ENCODE measurements around the gene NEK6.
A peak's percentile ranks its signal among the peaks of the same experiment; 100 is the strongest.

NEK6 gene

DNA sequence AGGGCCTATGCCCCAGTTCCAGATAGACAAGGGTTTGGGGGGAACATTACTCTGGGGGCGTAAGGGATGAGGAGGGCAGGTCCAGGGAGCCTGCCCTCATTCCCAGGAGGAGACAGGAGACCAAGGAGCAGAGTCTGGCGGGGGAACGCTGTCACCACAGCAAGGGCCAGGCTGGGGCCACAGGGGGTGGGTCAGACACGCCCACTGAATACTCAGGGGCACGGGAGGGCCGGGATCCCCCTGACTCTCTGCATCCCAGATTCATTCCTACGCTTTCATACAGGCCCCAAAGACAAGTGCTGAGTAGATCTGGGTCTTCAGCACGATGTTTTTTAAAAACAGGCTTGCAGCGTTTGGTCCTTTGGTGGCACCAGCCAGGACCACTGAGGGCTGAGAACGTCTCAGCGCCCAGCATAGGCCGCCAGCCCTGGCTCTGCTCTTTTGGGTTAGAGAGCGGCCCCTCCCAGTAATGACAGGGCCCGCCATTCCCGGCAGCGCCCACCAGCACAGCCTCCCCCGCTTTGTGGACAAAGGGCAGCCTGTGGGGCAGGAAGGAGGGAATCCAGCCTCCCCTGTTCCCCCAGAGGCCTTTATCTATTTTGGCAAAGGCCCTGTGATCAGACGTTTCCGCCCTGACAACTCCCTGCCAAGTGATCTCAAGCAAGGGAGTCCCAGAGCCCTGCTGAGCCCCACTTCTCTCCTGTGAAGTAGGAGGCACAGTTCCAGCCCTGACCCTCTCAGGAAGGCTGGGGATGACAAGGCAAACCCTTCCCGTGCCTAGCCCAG, 24.9 kb downstream of the NEK6 start:
- no peak for DNase-seq

DNA sequence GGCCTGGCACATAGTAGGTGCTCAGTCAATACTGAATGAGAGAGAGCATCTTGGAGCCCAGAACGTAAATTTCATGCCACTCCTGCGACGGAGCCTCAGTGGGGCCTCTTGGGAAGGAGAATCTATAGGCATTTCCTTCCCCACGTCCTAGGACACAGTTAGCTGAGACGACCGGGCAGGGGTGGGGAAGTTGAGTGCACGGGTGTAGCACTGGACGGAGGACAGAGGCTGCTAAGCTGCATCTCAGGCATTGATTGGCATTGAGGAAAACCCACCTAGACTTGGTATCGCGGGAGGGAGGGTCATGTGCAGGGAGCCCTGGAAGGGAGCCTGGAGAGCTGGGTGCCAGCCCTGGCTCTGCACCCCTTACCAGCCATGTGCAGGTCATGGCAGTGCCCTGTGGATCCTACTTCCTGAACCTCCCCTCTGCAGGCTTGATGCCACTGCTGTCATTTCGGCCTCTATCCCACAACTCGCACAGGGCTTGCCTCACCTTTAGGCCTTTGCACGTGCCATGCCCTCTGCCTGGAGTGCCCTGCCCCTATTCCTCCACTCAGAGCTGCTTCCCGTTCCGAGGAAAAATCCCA, 25.6 kb downstream of the NEK6 start:
- DNase-seq, result no peak

DNA sequence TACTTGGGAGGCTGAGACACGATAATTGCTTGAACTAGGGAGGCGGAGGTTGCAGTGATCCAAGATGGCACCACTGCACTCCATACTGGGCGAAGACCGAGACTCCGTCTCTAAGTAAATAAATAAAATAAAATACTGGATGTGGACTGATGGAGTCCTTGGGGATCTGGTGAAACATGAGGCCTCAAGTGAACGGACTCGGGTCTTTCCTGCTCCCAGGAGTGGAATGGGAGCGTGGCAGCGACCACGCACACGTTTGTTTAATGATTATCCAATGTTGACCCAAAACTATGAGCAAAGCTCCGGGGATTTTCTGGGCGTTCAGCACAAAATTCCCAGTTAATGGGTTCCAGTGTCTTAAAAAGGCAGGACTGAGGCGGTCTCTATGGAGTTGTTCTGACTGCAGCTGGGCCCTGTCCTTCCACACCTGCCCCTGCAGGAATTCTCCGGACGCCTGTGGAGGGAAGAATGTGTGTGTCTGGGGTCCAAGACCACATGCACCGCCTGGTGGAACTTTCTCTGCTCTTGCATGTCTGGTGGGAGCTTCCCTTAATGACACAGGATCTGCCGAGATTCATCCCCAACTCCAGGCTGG, 26.6 kb downstream of the NEK6 start:
- no peak for DNase-seq

DNA sequence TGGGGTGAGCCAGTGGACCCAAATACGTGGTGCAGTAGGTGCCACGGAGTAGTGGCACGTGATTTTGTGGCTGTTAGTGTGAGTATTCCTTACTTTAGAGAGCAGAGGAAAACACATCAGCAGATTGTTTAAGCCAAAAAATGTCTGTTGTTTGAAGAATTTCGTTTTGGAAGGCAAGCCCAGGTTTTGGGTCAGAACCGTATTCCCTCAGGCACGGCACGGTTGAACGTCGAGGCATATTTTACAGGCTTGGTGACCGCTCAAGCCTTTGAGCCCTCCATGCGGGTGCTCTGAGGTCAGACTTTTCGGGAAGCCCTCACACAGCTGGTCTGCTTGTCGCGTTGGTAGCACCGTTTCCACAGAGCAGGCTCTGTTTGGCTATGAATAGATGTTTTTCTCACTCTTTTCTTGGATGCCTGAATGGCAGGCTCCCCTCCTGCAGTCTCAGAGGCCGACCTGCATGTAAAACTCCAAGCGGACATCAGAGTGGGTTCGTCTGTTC, 27.2 kb downstream of the NEK6 start:
- no peak for DNase-seq

DNA sequence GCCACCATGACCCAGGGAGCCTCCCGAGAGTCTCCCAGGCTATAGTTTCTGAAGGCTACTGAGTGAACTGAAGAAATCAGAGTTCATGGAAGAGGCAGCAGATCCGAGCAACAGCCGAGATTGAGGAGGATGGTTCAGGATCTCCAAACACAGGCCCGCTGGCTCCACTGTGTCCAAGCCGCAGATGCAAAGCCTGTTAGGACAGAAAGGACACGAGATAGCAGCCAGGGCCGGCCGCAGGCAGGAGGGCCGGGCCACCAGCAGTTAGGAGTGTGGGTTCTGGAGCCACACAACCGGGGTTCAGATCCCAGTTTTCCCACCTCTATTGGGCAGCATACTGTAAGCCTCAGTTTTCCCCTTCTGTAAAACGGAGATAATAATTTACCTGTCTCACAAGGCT, 27.7 kb downstream of the NEK6 start:
- no peak for DNase-seq

DNA sequence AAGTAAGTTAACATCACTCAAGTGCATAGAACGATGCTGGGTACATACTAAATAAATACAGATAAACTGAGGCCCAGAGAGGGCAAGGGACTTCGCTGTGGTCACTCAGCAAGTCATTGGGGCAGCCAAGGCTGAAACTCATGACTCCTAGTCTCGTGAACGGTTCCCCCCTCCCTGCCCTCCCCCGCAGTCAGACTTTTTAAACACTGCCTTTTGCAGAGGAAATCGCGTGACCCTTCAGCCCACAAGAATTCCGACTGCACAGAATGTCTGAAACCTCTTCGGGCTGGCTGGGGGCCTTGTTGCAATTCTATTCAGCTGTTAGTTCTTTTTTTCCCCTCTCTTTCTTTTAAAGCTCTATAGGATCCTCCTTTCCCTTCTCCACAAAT, 28.1 kb downstream of the NEK6 start:
- peak; percentile 44 for DNase-seq

DNA sequence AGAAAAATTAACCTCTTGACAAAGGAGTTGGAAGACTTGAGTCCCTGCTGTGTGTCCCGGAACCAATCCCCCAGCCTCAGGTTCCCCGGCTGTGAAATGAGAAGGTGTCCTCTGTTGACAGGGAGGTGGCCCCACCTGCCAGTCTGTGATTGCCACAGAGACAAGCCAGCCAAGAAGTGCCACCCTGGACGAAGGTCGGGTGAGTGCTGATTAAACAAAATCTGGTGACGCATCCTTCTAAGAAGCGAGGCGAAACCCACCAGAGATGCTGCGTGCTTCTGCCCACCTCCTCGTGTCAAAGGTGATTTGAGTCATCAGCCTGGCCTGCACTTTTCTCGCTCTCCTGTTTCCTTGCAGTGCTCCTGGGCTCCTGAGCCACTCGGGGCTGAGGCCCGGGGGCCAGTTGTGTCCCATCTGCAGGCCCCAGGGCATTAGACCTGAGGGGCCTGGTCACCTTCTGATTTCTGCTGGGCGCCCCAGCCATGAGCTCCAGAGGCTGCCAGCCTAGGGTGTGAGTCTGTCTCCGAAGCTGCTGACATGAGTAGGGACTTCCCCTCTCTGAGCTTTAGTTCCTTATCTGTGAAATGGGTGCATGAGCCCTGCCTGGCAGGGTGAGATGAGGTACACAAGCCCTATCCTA, 28.7 kb downstream of the NEK6 start:
- no peak for DNase-seq

DNA sequence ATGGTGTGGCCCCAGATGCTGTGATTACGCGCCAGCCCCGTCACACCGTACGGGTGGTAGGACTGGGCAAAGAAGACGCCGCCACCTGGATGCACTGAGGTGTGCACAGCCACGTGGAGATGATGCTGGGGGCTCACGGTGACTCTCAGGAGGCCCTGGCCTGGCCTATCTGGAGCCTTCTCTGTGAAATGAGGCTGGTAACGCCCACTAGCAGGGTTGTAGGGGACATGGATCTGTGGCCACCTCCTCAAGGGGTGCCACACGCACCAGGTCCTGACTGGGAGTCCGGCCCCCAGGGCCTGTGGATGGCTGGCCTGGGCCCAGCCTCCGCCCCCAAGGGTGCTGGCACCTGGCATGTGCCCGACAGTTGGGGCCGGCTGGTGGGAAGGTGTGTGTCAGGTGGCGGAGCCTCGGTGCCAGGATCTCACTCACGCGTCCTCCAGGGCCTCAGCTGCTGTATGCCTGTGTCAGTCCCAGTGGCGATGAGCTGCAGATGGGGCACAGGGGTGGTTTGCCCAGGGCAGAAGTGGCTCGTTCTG, 32.4 kb downstream of the NEK6 start:
- no peak for DNase-seq

DNA sequence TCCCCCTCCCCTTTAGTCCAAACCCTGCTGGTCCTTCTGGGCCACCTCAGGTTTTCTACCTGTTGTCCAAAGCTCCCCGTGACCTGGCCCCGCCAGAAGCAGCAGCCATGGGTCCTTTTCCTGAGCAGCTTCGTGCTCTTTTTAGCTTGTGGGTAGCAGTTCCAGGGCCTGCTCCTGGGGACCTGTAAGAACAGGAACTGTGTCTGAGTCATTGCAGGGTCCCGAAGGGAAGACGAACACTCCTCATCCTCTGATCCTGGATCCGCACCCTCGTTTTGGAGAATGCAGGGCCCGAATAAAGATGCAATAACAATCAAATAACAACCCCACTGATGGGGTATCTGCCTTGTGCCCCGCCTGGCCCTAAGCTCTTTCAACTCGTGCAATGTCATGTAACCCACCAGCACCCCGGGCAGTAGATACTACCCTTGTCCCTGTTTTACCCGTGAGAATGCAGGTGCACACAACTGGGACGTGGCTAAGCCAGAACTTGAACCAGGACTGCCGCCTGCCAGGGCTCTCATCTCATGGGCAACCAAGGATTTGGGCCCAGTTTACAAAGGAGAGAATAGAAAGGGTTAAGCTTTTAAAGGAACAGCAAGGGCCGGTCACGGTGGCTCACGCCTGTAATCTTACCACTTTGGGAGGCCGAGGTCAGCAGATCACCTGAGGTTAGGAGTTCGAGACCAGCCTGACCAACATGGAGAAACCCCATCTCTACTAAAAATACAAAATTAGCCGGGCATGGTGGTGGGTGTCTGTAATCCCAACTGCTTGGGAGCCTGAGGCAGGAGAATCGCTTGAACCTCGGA, 33.2 kb downstream of the NEK6 start:
- DNase-seq, result peak; percentile 27

DNA sequence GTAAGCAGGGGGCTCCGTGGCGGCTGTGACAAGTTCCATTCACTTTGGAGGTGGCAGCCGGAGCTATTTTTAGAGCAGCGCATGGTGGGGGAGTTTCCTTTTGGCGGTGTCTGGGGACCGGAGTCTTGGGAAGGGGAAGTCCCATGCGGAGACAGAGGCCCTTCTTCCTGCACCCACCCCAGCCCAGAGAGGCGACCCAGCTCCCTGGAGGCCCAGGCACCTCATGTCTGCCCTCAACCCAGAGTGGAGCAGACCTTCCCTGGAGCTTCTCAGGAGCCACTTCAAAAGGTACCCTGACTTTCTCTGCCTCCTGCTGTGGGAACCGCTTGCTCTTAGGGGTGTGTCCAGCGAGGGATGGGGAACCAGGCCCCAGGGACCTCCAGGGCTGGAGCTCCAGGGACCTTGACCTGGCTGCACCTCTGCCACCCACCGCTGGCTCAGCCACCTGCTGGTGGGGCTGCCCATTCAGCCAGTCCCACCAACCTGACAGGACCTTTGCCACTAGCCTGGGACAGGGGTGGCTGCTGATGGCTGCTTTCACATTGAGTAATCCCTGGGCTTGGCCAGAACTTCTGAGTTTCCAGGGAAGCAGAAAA, 34.1 kb downstream of the NEK6 start:
- DNase-seq, result peak; percentile 70

DNA sequence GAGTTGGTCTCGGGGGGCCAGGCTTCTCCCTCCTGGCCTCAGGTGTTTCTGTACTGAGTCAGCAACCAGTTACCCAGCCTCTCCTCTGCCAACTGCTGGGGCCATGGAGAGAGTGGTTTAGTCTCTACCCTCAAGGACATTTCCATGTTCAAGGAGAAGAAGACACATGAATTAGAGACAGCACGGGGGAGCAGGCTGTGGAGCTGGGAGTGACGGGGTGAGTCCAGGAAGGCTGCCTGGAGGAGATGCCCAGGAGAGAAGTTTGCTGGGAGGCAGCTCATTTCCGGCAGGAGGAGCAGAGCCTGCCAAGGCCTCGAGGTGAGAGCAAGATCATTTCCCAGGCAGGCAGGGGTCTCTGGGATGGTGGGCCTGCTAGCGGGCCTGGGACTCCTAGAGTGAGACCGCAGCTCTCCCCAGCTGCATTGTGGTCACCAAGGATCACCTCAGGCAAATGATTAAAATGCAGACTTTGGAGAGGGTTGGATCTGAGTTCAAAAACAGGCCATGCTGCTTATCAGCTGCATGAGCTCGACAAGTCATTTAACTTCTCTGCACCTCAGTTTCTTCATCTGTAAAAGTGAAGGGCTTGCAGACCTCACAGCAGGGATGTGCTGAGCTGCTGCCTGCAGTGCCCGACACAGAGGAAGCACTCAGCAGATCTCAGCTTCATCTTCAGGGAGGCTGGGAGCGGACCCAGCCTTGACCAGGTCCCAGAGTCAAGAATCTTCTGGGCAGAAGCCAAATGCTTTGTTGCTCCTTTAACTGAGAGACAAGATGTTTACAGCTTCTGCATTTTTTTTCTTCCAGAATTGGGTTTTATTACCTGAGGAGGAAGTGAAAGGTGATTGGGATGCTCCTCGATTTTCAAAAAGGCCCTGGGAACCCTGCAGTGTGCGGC, 35.2 kb downstream of the NEK6 start:
- DNase-seq, result no peak

DNA sequence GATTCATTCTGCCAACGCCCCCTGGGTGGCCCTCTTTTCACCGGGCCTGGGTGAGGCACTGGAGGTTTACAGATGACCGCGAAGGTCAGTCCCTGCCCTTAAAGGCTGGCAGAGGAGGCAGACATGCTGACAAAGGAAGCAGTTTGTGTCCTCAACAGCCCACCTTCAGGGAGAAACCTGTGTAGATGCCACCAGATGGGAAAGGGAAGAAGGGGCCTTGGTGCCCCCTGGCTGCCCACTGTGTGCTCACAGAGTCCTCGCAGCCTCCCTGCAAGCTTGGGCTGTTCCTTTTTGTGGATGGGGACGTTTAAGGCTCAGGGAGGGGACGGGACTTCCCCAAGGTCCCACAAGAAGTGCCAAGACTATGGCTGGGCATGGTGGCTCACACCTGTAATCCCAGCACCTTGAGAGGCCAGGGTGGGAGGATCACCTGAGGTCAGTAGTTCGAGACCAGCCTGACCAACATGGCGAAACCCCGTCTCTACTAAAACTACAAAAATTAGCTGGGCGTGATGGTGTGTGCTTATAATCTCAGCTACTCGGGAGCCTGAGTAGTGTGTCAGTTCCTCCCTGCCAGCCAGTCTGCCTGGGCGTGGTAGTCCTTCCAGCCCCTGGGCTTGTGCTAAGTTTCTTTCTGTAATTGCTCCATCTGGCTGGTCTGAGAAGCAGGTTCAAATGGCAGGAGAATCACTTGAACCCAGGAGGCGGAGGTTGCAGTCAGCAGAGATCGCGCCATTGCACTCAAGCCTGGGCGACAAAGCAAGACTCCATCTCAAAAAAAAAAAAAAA, 36.2 kb downstream of the NEK6 start:
- no peak for DNase-seq

DNA sequence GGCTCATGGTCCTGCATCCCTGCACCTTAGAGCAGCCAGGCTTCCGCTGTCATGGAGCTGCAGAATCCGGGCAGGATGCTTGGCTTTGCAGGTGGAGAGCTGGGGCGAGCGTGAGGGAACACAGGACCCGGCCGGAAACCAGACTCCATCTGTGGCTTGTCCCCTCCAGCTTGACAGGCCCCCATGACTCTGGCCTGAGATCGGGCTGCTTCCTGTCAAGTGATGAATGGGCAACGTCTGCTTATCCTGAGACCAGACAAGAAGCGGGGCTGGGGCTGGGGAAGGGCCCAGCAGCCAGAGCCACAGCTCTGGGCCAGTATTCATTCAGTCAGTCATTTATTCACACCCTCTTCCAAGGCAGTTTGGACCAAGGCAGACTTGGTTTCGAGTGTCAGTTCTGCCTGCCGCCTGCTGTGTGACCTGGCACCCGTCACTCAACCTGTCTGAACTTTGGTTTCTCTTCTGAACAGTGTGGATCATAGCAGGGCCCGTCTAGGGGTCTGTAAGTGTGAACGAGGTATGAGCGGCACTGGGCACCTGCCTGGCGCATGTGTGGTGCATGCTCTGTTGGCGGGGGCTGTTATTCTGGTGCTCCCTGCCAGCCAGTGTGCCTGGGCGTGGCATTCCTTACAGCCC, 37.5 kb downstream of the NEK6 start:
- DNase-seq, result peak; percentile 80

DNA sequence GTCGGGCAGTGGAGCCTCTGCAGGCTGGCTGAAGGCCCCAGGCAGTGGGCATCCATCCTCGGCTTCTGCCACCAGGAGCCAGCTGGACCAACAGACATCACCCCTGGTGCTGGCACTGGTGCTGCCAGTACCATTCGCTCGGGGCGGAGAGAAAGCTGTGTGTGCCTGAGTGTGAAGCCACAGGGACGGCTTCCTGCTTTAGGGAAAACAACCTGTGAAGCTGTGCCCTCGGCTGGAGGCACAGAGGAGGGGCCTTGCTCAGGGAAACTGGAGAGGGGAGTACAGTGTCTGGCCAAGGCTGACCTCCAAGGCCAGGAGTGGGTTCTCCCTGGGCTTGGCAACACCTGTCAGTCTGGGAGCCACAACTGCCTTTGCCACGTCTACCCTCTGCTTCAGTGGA, 38.3 kb downstream of the NEK6 start:
- no peak for DNase-seq

DNA sequence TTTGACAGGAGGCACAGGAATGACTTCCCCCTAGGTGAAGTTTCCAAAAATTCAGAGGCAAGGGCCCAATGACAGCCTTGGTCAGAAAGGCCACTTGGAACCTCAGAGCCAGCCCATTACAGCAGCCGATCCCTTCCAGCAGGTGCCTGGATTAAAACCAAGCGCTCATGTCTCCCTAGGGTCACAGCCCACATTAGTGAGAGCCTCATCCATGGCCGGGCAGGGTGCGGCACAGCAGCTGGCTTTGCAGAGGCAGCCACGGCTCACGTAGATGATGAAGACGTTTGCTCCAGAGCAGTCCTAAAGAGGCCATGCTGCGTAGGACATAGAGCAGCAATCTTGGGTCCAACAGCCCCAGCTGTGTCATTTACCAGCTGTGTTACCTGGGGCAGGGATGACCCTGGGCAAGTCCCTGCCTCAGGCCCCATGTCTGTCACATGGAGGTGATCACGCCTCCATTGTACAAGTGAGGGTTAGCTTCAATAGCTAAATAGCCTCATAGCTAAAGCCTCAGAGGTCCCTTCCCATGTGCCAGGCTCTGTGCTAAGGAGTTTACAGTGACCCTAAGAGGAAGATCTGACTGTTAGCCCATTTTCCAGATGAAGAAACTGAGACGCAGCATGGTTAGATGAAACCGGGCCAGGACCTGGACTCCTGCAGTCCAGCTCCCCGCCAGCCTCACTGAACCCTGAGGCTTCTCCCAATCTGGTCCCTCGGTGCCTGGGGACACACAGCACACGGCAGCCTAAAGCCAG, 39.2 kb downstream of the NEK6 start:
- DNase-seq, result no peak

DNA sequence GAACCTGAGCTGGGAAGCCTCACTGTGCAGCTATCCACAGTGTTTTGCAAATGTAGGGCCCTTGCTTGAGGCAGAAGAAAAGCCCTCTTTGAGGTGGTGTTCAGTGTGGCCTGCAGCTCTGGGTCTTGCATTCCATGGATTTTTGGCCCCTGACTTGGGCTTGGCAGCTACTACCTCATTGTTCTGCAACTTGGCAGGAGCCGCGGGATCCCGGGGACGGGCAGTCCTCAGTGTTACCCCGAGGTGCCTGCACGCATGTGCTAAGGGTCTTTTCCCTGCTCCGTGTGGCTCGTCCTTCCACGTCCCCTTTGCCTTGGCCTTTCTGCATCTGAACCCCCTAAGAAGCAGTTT, 39.8 kb downstream of the NEK6 start:
- no peak for DNase-seq

DNA sequence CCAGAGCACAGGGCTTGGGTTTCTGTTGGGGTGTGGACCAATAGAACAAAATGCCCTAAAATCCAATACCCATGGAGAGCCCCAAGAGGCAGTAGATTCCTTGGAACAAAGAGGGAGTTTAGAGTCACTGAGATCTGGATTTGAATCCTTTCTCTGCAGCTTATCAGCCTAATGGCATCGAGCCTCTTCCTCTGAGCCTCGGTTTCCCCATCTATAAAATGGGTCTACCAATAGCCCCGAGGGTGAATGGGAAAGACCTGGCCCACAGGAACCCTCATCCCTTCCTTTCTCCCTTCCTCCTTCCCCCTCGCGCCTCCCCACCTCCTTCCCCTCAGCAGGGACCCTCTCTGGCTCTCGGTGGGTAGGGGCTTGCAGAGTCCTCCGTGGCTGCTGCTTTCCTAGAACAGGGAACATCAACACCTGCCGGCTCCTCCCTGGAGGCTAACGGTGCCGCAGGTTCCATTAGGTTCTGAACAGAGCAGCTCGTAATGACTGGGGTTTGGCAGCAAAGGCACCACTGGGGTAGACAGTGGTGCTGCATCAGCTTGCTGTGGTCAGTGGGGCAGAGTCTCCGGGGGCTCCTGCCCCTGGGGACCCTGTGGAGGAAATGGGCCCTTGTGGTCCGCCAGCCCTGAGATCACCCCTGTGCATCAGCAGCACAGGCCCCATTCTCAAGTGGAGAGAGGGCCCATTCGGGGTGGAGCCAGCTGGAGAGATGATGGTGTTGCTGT, 40.3 kb downstream of the NEK6 start:
- no peak for DNase-seq

DNA sequence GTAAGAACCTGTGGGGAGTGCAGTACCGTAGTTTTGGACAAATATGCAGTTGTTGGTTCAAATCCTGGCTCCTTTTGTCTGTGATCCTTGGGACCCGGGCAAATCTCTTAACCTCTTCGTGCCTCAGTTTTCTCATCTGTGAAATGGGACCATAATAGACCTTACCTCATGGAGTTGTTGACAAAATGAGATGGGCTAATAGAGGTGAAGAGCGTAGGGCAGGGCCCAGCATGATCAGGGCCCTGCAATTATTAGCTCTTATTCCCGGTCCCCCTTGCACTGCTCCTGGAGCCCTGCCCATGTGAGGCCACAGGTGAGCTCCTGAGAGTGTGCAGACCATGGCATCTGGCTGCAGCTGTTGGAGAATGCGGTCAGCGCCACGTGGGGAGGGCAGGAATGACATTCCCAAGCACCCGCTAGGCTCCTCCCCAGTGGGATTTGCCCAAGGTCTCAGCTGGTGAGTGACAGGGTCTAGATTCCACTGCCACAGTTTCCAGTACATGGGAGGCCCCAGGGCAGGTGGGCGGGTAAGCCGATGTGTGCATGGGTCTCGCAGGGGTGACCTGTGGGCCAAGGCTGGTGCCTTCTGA, 41.0 kb downstream of the NEK6 start:
- no peak for DNase-seq

Measured in KG1 (cell line).